ENCODE results near the gene GDF11. TPM values are rescaled to one million over a fixed set of nuclear protein-coding genes. Genes with fewer than 3 reads are reported as not detected.

The GDF11 gene
- total and polyA plus RNA-seq, 2 of the 8 experiments (the other 6 are each of a cell fraction or from before 2014, with no cell fraction given), result 12.1 to 15.1 TPM

DNA sequence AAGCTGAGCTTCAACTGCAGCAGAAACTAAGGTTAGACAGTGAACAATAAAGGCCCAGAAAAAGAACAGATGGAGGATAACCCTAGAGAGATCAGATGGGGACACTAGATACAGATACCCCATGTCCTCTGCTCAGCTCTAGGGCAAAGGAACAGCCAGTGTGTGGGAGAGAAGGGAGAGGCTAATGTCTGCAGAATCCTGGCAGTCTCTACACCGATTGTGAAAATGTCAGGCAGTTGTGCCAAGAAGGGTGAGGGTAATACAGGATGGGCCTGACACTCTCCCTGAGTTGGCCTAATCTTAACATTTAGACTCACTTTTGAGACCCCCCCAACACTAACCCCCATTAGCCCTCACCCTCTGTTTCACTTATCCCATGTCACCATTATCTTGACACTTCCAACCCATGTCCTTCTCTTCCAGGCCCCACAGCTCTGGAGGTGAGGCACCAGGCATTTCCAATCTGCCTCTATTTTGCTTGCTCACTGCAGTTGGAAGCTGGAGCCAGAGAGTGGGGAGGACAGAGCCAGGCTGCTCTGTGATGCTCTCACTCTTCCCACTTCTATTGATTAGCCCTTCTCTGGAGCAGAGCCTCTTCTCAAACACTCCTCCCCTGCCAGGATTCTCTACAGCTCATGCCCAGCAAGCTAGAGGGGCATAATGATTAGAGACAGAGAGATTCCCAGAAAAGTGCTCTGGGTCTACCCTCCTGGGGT, 30.1 kb upstream of the GDF11 start (continued):
- TF ChIP-seq ZNF274 (IDR thresholded peaks at IDR 0.05; ENCODE audit: borderline replicate concordance, extremely low read depth, low read length), result no peak

Measured in H1 (cell line).